Breast epithelium (tissue), 4 donors: ENCODE data around the gene ANGPT4. TPM values are rescaled to one million over a fixed set of nuclear protein-coding genes. Genes with fewer than 3 reads are reported as not detected.
"Not testable (repeated sequence)": the region's sequence is repeated elsewhere in the genome, so short reads cannot be mapped to it uniquely, and the experiment has no call there.

Experiments
- DNase-seq, 2 donors: peaks; one replicate each; pipeline ENCODE4 v3.0.0-alpha.2; 2019; ENCODE audit warnings: low spot score in 2 of 2
- H3K27ac ChIP-seq, 2 donors: fragments of 200-600 bp; sonication (generic) in 1 of 2; one replicate each; pipeline ENCODE4 v1.5.1; 2016 to 2019; ENCODE audit warnings: mild to moderate bottlenecking in 1 of 2
- H3K27me3 ChIP-seq, 2 donors: fragments of 200-600 bp; sonication (generic) in 1 of 2; one replicate each; pipeline versions ENCODE4 v1.5.1 to v1.6.0; 2017 to 2019; ENCODE audit warnings: control low read depth in 1 of 2, mild to moderate bottlenecking in 1 of 2
- H3K36me3 ChIP-seq: fragments of 200-600 bp; one replicate; pipeline ENCODE4 v1.5.1; 2019
- H3K4me1 ChIP-seq, 2 donors: fragments of 200-600 bp; sonication (generic); one replicate each; pipeline ENCODE4 v1.5.1; 2016 to 2019; ENCODE audit warnings: control low read depth in 1 of 2
- H3K4me3 ChIP-seq, 3 donors: fragments of 200-600 bp; sonication (generic); 1 replicate in 2 of 3; 2 replicates in 1 of 3; pipeline ENCODE4 v1.5.1; 2016 to 2019; ENCODE audit warnings: mild to moderate bottlenecking in 3 of 3, moderate library complexity in 2 of 3
- H3K9me3 ChIP-seq, 2 donors: fragments of 200-600 bp; sonication (generic) in 1 of 2; one replicate each; pipeline ENCODE4 v1.5.1; 2016 to 2019; ENCODE audit warnings: control low read depth in 1 of 2
- CTCF ChIP-seq, 3 donors: fragments of 450-650 bp; IDR thresholded peaks; one replicate each; pipeline ENCODE4 v1.5.1; 2016 to 2017; ENCODE audit warnings: antibody characterized with exemption in 3 of 3, mild to moderate bottlenecking in 3 of 3, moderate library complexity in 3 of 3
- POLR2A ChIP-seq: fragments of 450-650 bp; IDR thresholded peaks from one replicate; pipeline ENCODE4 v1.6.1; 2016; ENCODE audit warnings: antibody characterized with exemption, mild to moderate bottlenecking, moderate library complexity
- POLR2AphosphoS5 ChIP-seq, 3 donors: sonication (generic); formaldehyde crosslinking; IDR thresholded peaks; one replicate each; pipeline ENCODE4 v1.6.1; 2017; ENCODE audit warnings: antibody characterized with exemption in 3 of 3
- intact Hi-C: fragments of 100-400 bp; cut with DNase I; formaldehyde crosslinking; loops from one replicate; pipeline ENCODE4 v1.15.1; 2023; ENCODE audit warnings: low total_unique reads
- total RNA-seq, 3 donors: library from RNA; depleted of rRNA; stranded (reverse); fragments of >200 nt; gene quantifications; one replicate each; pipeline ENCODE4 v1.1.0, GENCODE V29; 2016

The ANGPT4 gene
- total RNA-seq, 3 donors from 2014 or later: 0.66 to 18.4 (median 1.0) TPM

- intact Hi-C loops: no loop called here
Measured at GRCh38 chr20:904039-904545, 12.0 kb downstream of the ANGPT4 start.

GRCh38 chr20:897436-897835 is 18.7 kb downstream of the ANGPT4 start:
- H3K4me3 ChIP-seq, H3K9me3 ChIP-seq, intact Hi-C loops, H3K27me3 ChIP-seq, H3K36me3 ChIP-seq, H3K4me1 ChIP-seq, H3K27ac ChIP-seq, DNase-seq: not testable (repeated sequence)

More at GRCh38 chr20:904039-904545, 12.0 kb downstream of the ANGPT4 start:
- Histone ChIP-seq H3K27me3 (no peaks in the 10 kb centered on the region), H3K4me3 (no peak overlapping the region), H3K9me3 (no peaks in the 10 kb centered on the region), H3K4me1 (no peaks in the 10 kb centered on the region), H3K27ac (no peak overlapping the region), H3K36me3 (no peaks in the 10 kb centered on the region)
- DNase-seq: peak in 1 of 2 donors; percentile 34
- TF ChIP-seq POLR2A: no peak
- TF ChIP-seq POLR2AphosphoS5 (IDR thresholded peaks at IDR 0.05): no peak
- TF ChIP-seq CTCF (IDR thresholded peaks at IDR 0.05): no peak

GRCh38 chr20:896501-897025 is 19.6 kb downstream of the ANGPT4 start:
- Histone ChIP-seq H3K9me3 (no peaks in the 10 kb centered on the region), H3K27ac (no peak overlapping the region), H3K4me1 (no peaks in the 10 kb centered on the region), H3K36me3 (no peaks in the 10 kb centered on the region), H3K27me3 (no peaks in the 10 kb centered on the region), H3K4me3 (no peak overlapping the region)
- DNase-seq: no peak
- intact Hi-C loops: no loop called here
- TF ChIP-seq POLR2A (no peak), POLR2AphosphoS5 (IDR thresholded peaks at IDR 0.05) (no peak), CTCF (IDR thresholded peaks at IDR 0.05) (no peak)

GRCh38 chr20:892371-892770 is 23.8 kb downstream of the ANGPT4 start:
- H3K27me3 ChIP-seq, H3K4me3 ChIP-seq, H3K4me1 ChIP-seq, H3K9me3 ChIP-seq, H3K36me3 ChIP-seq, intact Hi-C loops, DNase-seq, H3K27ac ChIP-seq: not testable (repeated sequence)

GRCh38 chr20:891706-892080 is 24.4 kb downstream of the ANGPT4 start:
- Histone ChIP-seq H3K27ac (no peak overlapping the region), H3K4me1 (no peaks in the 10 kb centered on the region), H3K9me3 (no peaks in the 10 kb centered on the region), H3K4me3 (no peak overlapping the region), H3K27me3 (no peaks in the 10 kb centered on the region), H3K36me3 (no peaks in the 10 kb centered on the region)
- TF ChIP-seq POLR2A: no peak
- TF ChIP-seq CTCF (IDR thresholded peaks at IDR 0.05): no peak
- no peak for TF ChIP-seq POLR2AphosphoS5 (IDR thresholded peaks at IDR 0.05)
- intact Hi-C loops: loop anchor here (1.0 kb wide), 1 partner anchor 20 kb away; no protein-coding TSS in a partner anchor
- no peak for DNase-seq

GRCh38 chr20:891058-891705 is 25.0 kb downstream of the ANGPT4 start:
- peak in 1 of 2 donors; percentile 30 for DNase-seq
- Histone ChIP-seq H3K27me3 (no peaks in the 10 kb centered on the region), H3K4me1 (no peaks in the 10 kb centered on the region), H3K4me3 (peak overlapping the region in 1 of 3 donors; percentile 3), H3K9me3 (no peaks in the 10 kb centered on the region), H3K36me3 (no peaks in the 10 kb centered on the region), H3K27ac (no peak overlapping the region)
- TF ChIP-seq POLR2AphosphoS5 (IDR thresholded peaks at IDR 0.05): peak in 1 of 3 donors; percentile 17
- no peak for TF ChIP-seq CTCF (IDR thresholded peaks at IDR 0.05)
- intact Hi-C loops: loop anchor here (1.0 kb wide), 1 partner anchor 20 kb away; no protein-coding TSS in a partner anchor
